GM12878 (cell line): ENCODE measurements around the gene UROC1. TPM values are rescaled to one million over a fixed set of nuclear protein-coding genes. Genes with fewer than 3 reads are reported as not detected.

Source experiments
- ATAC-seq: fragments of 200-7000 bp; cut with Tn5 transposase; 3 replicates; pipeline ENCODE4 v1.9.1; 2020; ENCODE audit warnings: mild to moderate bottlenecking, moderate library complexity
- BruUV-seq: library from RNA; stranded (reverse); fragments of 400-500 nt; replicated peaks from 2 replicates; lab custom pipeline; 2021; lab: Mats Ljungman, UMichigan
- CTCF ChIA-PET: fragments of 300-600 bp; sonication (Branson Sonifier 250); formaldehyde crosslinking; extraction: SDS; loops from one replicate; lab custom pipeline; 2021; ENCODE audit warnings: inconsistent platforms; lab: Yijun Ruan, JAX
- POLR2A ChIA-PET: fragments of 350-600 bp; formaldehyde crosslinking; extraction: SDS; loops from one replicate; lab custom pipeline; 2021; ENCODE audit warnings: inconsistent platforms; lab: Charles Lee
- RAD21 ChIA-PET: fragments of 300-600 bp; sonication (Branson Sonifier 250); formaldehyde crosslinking; loops from one replicate; lab custom pipeline; 2023; ENCODE audit warnings: antibody characterized with exemption; ENCODE audit not compliant: unreplicated experiment; lab: Charles Lee
- SMC1A ChIA-PET: fragments of 300-600 bp; sonication (Branson Sonifier 250); formaldehyde crosslinking; loops from one replicate; lab custom pipeline; 2023; ENCODE audit not compliant: unreplicated experiment, uncharacterized antibody; lab: Charles Lee
- DNase-seq: peaks from one replicate; pipeline ENCODE4 v3.0.0-alpha.2; 2011; ENCODE audit warnings: low read depth, low spot score
- FAIRE-seq: peaks from 3 replicates; lab custom pipeline; 2011; peaks lifted over from hg19 to GRCh38; lab: Jason Lieb, UNC
- H2AFZ ChIP-seq: 2 replicates; pipeline ENCODE4 v1.6.0; 2011; ENCODE audit warnings: low read depth, low read length, control low read depth; ENCODE audit not compliant: control insufficient read depth
- H3K27ac ChIP-seq: 2 replicates; pipeline ENCODE4 v1.5.1; 2011; ENCODE audit warnings: control low read depth; ENCODE audit not compliant: control insufficient read depth, insufficient read depth
- H3K27me3 ChIP-seq, 2 experiments: replicated peaks in 1 of 2; 2 replicates each; pipeline versions ENCODE4 v1.6.0 to v1.6.1; 2011; ENCODE audit warnings: low read length in 1 of 2; ENCODE audit not compliant: control insufficient read depth in 2 of 2, insufficient read depth in 2 of 2
- H3K36me3 ChIP-seq, 2 experiments: 2 replicates each; pipeline ENCODE4 v1.5.1; 2011; ENCODE audit warnings: low read length in 1 of 2; ENCODE audit not compliant: control insufficient read depth in 2 of 2, insufficient read depth in 2 of 2
- H3K4me1 ChIP-seq: 2 replicates; pipeline ENCODE4 v1.6.1; 2011; ENCODE audit warnings: mild to moderate bottlenecking, low read length, moderate library complexity, mixed read lengths; ENCODE audit not compliant: control insufficient read depth, insufficient read depth
- H3K4me2 ChIP-seq: 2 replicates; pipeline ENCODE4 v1.6.0; 2011; ENCODE audit warnings: control low read depth; ENCODE audit not compliant: control insufficient read depth, insufficient read depth
- H3K4me3 ChIP-seq: fragments of 200-600 bp; sonication (generic); 2 replicates; pipeline ENCODE4 v1.5.1; 2016
- H3K79me2 ChIP-seq: 2 replicates; pipeline ENCODE4 v1.6.0; 2011; ENCODE audit warnings: low read length; ENCODE audit not compliant: control insufficient read depth, insufficient read depth
- H3K9ac ChIP-seq: 2 replicates; pipeline ENCODE4 v1.8.0; 2011; ENCODE audit warnings: low read length, control low read depth, mixed read lengths; ENCODE audit not compliant: control insufficient read depth, insufficient read depth
- H3K9me3 ChIP-seq: replicated peaks from 3 replicates; pipeline ENCODE4 v1.5.1; 2011; ENCODE audit warnings: mild to moderate bottlenecking, low read length; ENCODE audit not compliant: control insufficient read depth, insufficient read depth
- H4K20me1 ChIP-seq: 2 replicates; pipeline ENCODE4 v1.6.0; 2011; ENCODE audit not compliant: control insufficient read depth, insufficient read depth
- CHD1 ChIP-seq: IDR thresholded peaks from 2 replicates; pipeline ENCODE4 v1.6.1; 2012; ENCODE audit warnings: low read depth, low read length, improper control_type of control experiment
- CREM ChIP-seq: IDR thresholded peaks from 2 replicates; pipeline ENCODE4 v1.6.1; 2014; ENCODE audit warnings: antibody characterized with exemption, low read depth
- ESRRA ChIP-seq: IDR thresholded peaks from 2 replicates; pipeline ENCODE4 v1.6.1; 2012; ENCODE audit warnings: mild to moderate bottlenecking, low read length, improper control_type of control experiment
- GATAD2B ChIP-seq: fragments of 450-650 bp; conservative IDR thresholded peaks from 2 replicates; pipeline ENCODE4 v1.6.1; 2017; ENCODE audit warnings: low read depth, mild to moderate bottlenecking, moderate library complexity
- IRF3 ChIP-seq: fragments of 450-650 bp; IDR thresholded peaks from 2 replicates; pipeline ENCODE4 v1.6.1; 2014; ENCODE audit warnings: mild to moderate bottlenecking
- IRF4 ChIP-seq: IDR thresholded peaks from 2 replicates; pipeline ENCODE4 v1.6.1; 2011; ENCODE audit warnings: low read depth, low read length
- MTA2 ChIP-seq: fragments of 450-650 bp; IDR thresholded peaks from 2 replicates; pipeline ENCODE4 v1.6.1; 2016; ENCODE audit warnings: low read depth, mild to moderate bottlenecking, moderate library complexity
- NFIC ChIP-seq: IDR thresholded peaks from 2 replicates; pipeline ENCODE4 v1.6.1; 2012; ENCODE audit warnings: low read depth, mild to moderate bottlenecking, inconsistent platforms, low read length, moderate library complexity
- PAX8 ChIP-seq: fragments of 450-650 bp; IDR thresholded peaks from 2 replicates; pipeline ENCODE4 v1.6.1; 2017; ENCODE audit warnings: mild to moderate bottlenecking, moderate library complexity
- POLR2AphosphoS2 ChIP-seq: IDR thresholded peaks from 2 replicates; pipeline ENCODE4 v1.6.1; 2011; ENCODE audit warnings: low read depth, mild to moderate bottlenecking, low read length, improper control_type of control experiment, moderate library complexity
- SIN3A ChIP-seq: IDR thresholded peaks from 2 replicates; pipeline ENCODE4 v1.6.1; 2012; ENCODE audit warnings: low read depth, low read length, improper control_type of control experiment
- SMC3 ChIP-seq: IDR thresholded peaks from 2 replicates; pipeline ENCODE4 v1.6.1; 2011; ENCODE audit warnings: low read length, improper control_type of control experiment, borderline replicate concordance
- SP1 ChIP-seq: IDR thresholded peaks from one replicate; pipeline ENCODE4 v1.6.1; 2011; ENCODE audit warnings: low read depth, low read length
- SRF ChIP-seq, 2 experiments: IDR thresholded peaks; 2 replicates each; pipeline ENCODE4 v1.6.1; 2011; ENCODE audit warnings: low read depth in 2 of 2, low read length in 2 of 2, mild to moderate bottlenecking in 1 of 2, moderate library complexity in 1 of 2
- STAT1 ChIP-seq: fragments of 450-650 bp; conservative IDR thresholded peaks from 2 replicates; pipeline ENCODE4 v1.6.1; 2014; ENCODE audit warnings: antibody characterized with exemption, mild to moderate bottlenecking
- TCF7 ChIP-seq: IDR thresholded peaks from 2 replicates; pipeline ENCODE4 v1.6.1; 2014; ENCODE audit warnings: antibody characterized with exemption, borderline replicate concordance
- YY1 ChIP-seq: IDR thresholded peaks from 2 replicates; pipeline ENCODE4 v1.6.1; 2011; ENCODE audit warnings: low read depth, mild to moderate bottlenecking, low read length
- WGBS: methylation state at CpG from one replicate; pipeline ENCODE4 v1.1.6; 2016; ENCODE audit warnings: low lambda C conversion rate; ENCODE audit not compliant: insufficient replicate concordance, insufficient coverage; ENCODE audit errors: missing lambda C conversion rate; 5-methylcytosine and 5-hydroxymethylcytosine counted together
- in situ Hi-C: fragments of 300-500 bp; cut with MboI; formaldehyde crosslinking; loops from 9 replicates; pipeline ENCODE4 v1.14.3; 2018; ENCODE audit warnings: mixed read lengths
- intact Hi-C: fragments of 100-400 bp; cut with micrococcal nuclease; formaldehyde crosslinking; loops from one replicate; pipeline ENCODE4 v1.14.2; 2022; ENCODE audit not compliant: unreplicated experiment
- polyA plus RNA-seq, 11 experiments: library from polyadenylated mRNA; depleted of rRNA in 4 of 11; unstranded in 6 of 11; stranded (reverse) in 5 of 11; fragments of >200 nt; fragmentation: Nextera tagmentation in 4 of 11; fragmentation: Illumina TruSeq in 1 of 11; extraction: Ambion mirVana in 4 of 11; extraction: Trizol in 1 of 11; gene quantifications; 1 replicate in 1 of 11; 2 replicates in 10 of 11; pipeline versions ENCODE4 v1.2.1 to v1.2.3, GENCODE V29; 2011 to 2016; ENCODE audit warnings: inconsistent platforms in 2 of 11, missing spikeins in 2 of 11, low read depth in 1 of 11
- total RNA-seq, 4 experiments: library from RNA; depleted of rRNA in 3 of 4; stranded (reverse); fragments of >200 nt in 3 of 4; fragmentation: Illumina TruSeq in 1 of 4; extraction: Trizol in 1 of 4; gene quantifications; 2 replicates each; pipeline versions ENCODE4 v1.2.1 to v1.2.3, GENCODE V29; 2013 to 2021
- TF ChIP-seq, protein P1 (sequence below): IDR thresholded peaks from 2 replicates; pipeline ENCODE4 v1.6.1; 2011; ENCODE audit warnings: mild to moderate bottlenecking, low read depth, low read length, moderate library complexity; ENCODE audit not compliant: insufficient replicate concordance

The UROC1 gene
- total and polyA plus RNA-seq, 10 of the 15 experiments (the other 5 are each of a cell fraction or from before 2014, with no cell fraction given), result 0.04 TPM; not detected in 9

DNA sequence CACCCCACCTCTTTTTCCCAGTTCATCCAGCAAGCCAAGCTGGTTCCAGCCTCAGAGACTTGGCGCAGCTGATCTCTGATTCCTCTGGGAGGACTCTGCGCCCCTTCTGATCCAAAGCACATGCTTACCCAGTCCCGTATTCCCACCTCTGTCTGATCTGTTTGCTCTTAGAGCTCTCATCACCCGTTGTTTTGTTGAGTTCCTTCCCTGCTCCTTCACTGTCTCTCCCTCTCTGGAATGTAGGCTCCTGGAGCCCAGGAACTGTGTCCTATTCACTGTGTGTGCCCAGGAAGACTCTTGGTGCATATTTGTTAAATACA is 40.6 kb downstream of the UROC1 start:
- Histone ChIP-seq H3K27ac (no peak overlapping the region), H3K27me3 (no peaks in the 10 kb centered on the region), H3K36me3 (no peaks in the 10 kb centered on the region), H3K4me1 (peaks cover 9% of the 10 kb centered on the region; the same call in 1 of the 2 replicates), H4K20me1 (peaks cover 8% of the 10 kb centered on the region; the same call in 1 of the 2 replicates), H3K4me3 (no peak overlapping the region), H3K79me2 (peaks cover 29% of the 10 kb centered on the region), H3K4me2 (no peak overlapping the region), H3K9ac (no peak overlapping the region), H2AFZ (no peak overlapping the region), H3K9me3 (no peaks in the 10 kb centered on the region)
- in situ Hi-C loops, result loop anchor here (10.0 kb wide), 1 partner anchor 562 kb away; no protein-coding TSS in a partner anchor
- ChIA-PET POLR2A (no interaction called here), CTCF (no interaction called here), RAD21 (interaction anchor here (1.5 kb wide), 1 partner anchor 81 kb away, joined by 3 read pairs; no protein-coding TSS in a partner anchor), SMC1A (no interaction called here)
- no peak for FAIRE-seq
- TF ChIP-seq CREM (no peak), STAT1 (no peak), IRF4 (no peak), SIN3A (no peak), GATAD2B (no peak), YY1 (no peak), ESRRA (no peak), POLR2AphosphoS2 (no peak), IRF3 (no peak), MTA2 (no peak), SMC3 (no peak), SP1 (no peak), TCF7 (no peak), NFIC (no peak), SRF (IDR thresholded peaks at IDR 0.05; ENCODE audit: low read depth in 2 of 2, low read length in 2 of 2) (no peak), CHD1 (no peak), PAX8 (no peak)
- TF ChIP-seq, protein P1, sequence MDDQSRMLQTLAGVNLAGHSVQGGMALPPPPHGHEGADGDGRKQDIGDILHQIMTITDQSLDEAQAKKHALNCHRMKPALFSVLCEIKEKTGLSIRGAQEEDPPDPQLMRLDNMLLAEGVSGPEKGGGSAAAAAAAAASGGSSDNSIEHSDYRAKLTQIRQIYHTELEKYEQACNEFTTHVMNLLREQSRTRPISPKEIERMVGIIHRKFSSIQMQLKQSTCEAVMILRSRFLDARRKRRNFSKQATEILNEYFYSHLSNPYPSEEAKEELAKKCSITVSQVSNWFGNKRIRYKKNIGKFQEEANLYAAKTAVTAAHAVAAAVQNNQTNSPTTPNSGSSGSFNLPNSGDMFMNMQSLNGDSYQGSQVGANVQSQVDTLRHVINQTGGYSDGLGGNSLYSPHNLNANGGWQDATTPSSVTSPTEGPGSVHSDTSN, result no peak
- no TSS peak for BruUV-seq
- no peak for DNase-seq
- intact Hi-C loops, result loop anchor here (10.0 kb wide), 1 partner anchor 232 kb away; no protein-coding TSS in a partner anchor
- no peak for ATAC-seq
- WGBS, result 63% methylated on average over 3 of the region's 4 CpGs
